ENCODE data around the gene KCNH6.

Gene KCNH6

GRCh38 chr17:63563339-63563738 lies 40.2 kb downstream of the KCNH6 start:
- Mint-ChIP-seq H3K27ac (no peak overlapping the region), H3K36me3 (ENCODE audit: low read depth) (no peaks in the 10 kb centered on the region), H3K27me3 (ENCODE audit: low read depth) (no peaks in the 10 kb centered on the region), H3K4me1 (ENCODE audit: low read depth) (peaks cover 14% of the 10 kb centered on the region), H3K4me3 (no peak overlapping the region), H3K9me3 (no peaks in the 10 kb centered on the region)

- H3K9me3 Mint-ChIP-seq: no peaks in the 10 kb centered on the region
- no peaks in the 10 kb centered on the region for H3K27me3 Mint-ChIP-seq (ENCODE audit: low read depth)
- no peak overlapping the region for H3K4me3 Mint-ChIP-seq
- H3K36me3 Mint-ChIP-seq (ENCODE audit: low read depth): no peaks in the 10 kb centered on the region
- H3K4me1 Mint-ChIP-seq (ENCODE audit: low read depth): peaks cover 16% of the 10 kb centered on the region
- H3K27ac Mint-ChIP-seq: no peak overlapping the region
Measured at GRCh38 chr17:63564562-63564961, 41.4 kb downstream of the KCNH6 start.

- Mint-ChIP-seq H3K9me3 (no peaks in the 10 kb centered on the region), H3K36me3 (ENCODE audit: low read depth) (no peaks in the 10 kb centered on the region), H3K27me3 (ENCODE audit: low read depth) (no peaks in the 10 kb centered on the region), H3K27ac (no peak overlapping the region), H3K4me1 (ENCODE audit: low read depth) (peaks cover 14% of the 10 kb centered on the region), H3K4me3 (no peak overlapping the region)
Measured at GRCh38 chr17:63567229-63567628, 44.1 kb downstream of the KCNH6 start.

- no peaks in the 10 kb centered on the region for H3K36me3 Mint-ChIP-seq (ENCODE audit: low read depth)
- no peak overlapping the region for H3K27ac Mint-ChIP-seq
- H3K4me1 Mint-ChIP-seq (ENCODE audit: low read depth): peaks cover 10% of the 10 kb centered on the region
- H3K27me3 Mint-ChIP-seq (ENCODE audit: low read depth): no peaks in the 10 kb centered on the region
- H3K4me3 Mint-ChIP-seq: no peak overlapping the region
- H3K9me3 Mint-ChIP-seq: no peaks in the 10 kb centered on the region
Measured at GRCh38 chr17:63568563-63568962, 45.4 kb downstream of the KCNH6 start.

- Mint-ChIP-seq H3K4me3 (no peak overlapping the region), H3K27me3 (ENCODE audit: low read depth) (no peaks in the 10 kb centered on the region), H3K36me3 (ENCODE audit: low read depth) (peaks cover 5% of the 10 kb centered on the region), H3K4me1 (ENCODE audit: low read depth) (peaks cover 10% of the 10 kb centered on the region), H3K27ac (no peak overlapping the region), H3K9me3 (no peaks in the 10 kb centered on the region)
Measured at GRCh38 chr17:63571632-63572310, 48.6 kb downstream of the KCNH6 start.

GRCh38 chr17:63573634-63574033 lies 50.5 kb downstream of the KCNH6 start:
- no peak overlapping the region for H3K4me3 Mint-ChIP-seq
- H3K36me3 Mint-ChIP-seq (ENCODE audit: low read depth): peaks cover 6% of the 10 kb centered on the region
- no peak overlapping the region for H3K27ac Mint-ChIP-seq
- no peaks in the 10 kb centered on the region for H3K9me3 Mint-ChIP-seq
- peaks cover 13% of the 10 kb centered on the region for H3K4me1 Mint-ChIP-seq (ENCODE audit: low read depth)
- no peaks in the 10 kb centered on the region for H3K27me3 Mint-ChIP-seq (ENCODE audit: low read depth)

GRCh38 chr17:63578027-63578768 lies 55.0 kb downstream of the KCNH6 start:
- H3K27ac Mint-ChIP-seq: peak overlapping the region; percentile 20

GRCh38 chr17:63578769-63579111 lies 55.6 kb downstream of the KCNH6 start:
- Mint-ChIP-seq H3K4me1 (ENCODE audit: low read depth) (peaks cover 11% of the 10 kb centered on the region), H3K36me3 (ENCODE audit: low read depth) (peaks cover 31% of the 10 kb centered on the region), H3K4me3 (no peak overlapping the region), H3K9me3 (no peaks in the 10 kb centered on the region), H3K27me3 (ENCODE audit: low read depth) (no peaks in the 10 kb centered on the region), H3K27ac (no peak overlapping the region)

More at GRCh38 chr17:63578027-63578768, 55.0 kb downstream of the KCNH6 start:
- no peaks in the 10 kb centered on the region for H3K27me3 Mint-ChIP-seq (ENCODE audit: low read depth)
- H3K9me3 Mint-ChIP-seq: no peaks in the 10 kb centered on the region
- H3K36me3 Mint-ChIP-seq (ENCODE audit: low read depth): peaks cover 28% of the 10 kb centered on the region
- no peak overlapping the region for H3K4me3 Mint-ChIP-seq
- peaks cover 12% of the 10 kb centered on the region for H3K4me1 Mint-ChIP-seq (ENCODE audit: low read depth)

- Mint-ChIP-seq H3K27ac (no peak overlapping the region), H3K36me3 (ENCODE audit: low read depth) (peaks cover 29% of the 10 kb centered on the region), H3K4me3 (no peak overlapping the region), H3K4me1 (ENCODE audit: low read depth) (peaks cover 9% of the 10 kb centered on the region), H3K9me3 (no peaks in the 10 kb centered on the region), H3K27me3 (ENCODE audit: low read depth) (no peaks in the 10 kb centered on the region)
Measured at GRCh38 chr17:63579633-63580032, 56.5 kb downstream of the KCNH6 start.

GRCh38 chr17:63587770-63588169 lies 64.6 kb downstream of the KCNH6 start:
- no peak overlapping the region for H3K4me3 Mint-ChIP-seq
- H3K27me3 Mint-ChIP-seq (ENCODE audit: low read depth): no peaks in the 10 kb centered on the region
- H3K9me3 Mint-ChIP-seq: no peaks in the 10 kb centered on the region
- H3K27ac Mint-ChIP-seq: no peak overlapping the region
- H3K4me1 Mint-ChIP-seq (ENCODE audit: low read depth): peaks cover 19% of the 10 kb centered on the region
- H3K36me3 Mint-ChIP-seq (ENCODE audit: low read depth): peaks cover 46% of the 10 kb centered on the region

GRCh38 chr17:63588797-63589196 lies 65.6 kb downstream of the KCNH6 start:
- Mint-ChIP-seq H3K36me3 (ENCODE audit: low read depth) (peaks cover 37% of the 10 kb centered on the region), H3K27ac (no peak overlapping the region), H3K4me1 (ENCODE audit: low read depth) (peaks cover 16% of the 10 kb centered on the region), H3K9me3 (no peaks in the 10 kb centered on the region), H3K27me3 (ENCODE audit: low read depth) (no peaks in the 10 kb centered on the region), H3K4me3 (no peak overlapping the region)

- H3K27me3 Mint-ChIP-seq (ENCODE audit: low read depth): no peaks in the 10 kb centered on the region
- no peaks in the 10 kb centered on the region for H3K9me3 Mint-ChIP-seq
- H3K27ac Mint-ChIP-seq: no peak overlapping the region
- H3K4me3 Mint-ChIP-seq: no peak overlapping the region
- peaks cover 39% of the 10 kb centered on the region for H3K36me3 Mint-ChIP-seq (ENCODE audit: low read depth)
- H3K4me1 Mint-ChIP-seq (ENCODE audit: low read depth): peaks cover 17% of the 10 kb centered on the region
Measured at GRCh38 chr17:63589646-63590045, 66.5 kb downstream of the KCNH6 start.

GRCh38 chr17:63592797-63593196 lies 69.6 kb downstream of the KCNH6 start:
- Mint-ChIP-seq H3K4me3 (no peak overlapping the region), H3K9me3 (no peaks in the 10 kb centered on the region), H3K27ac (no peak overlapping the region), H3K36me3 (ENCODE audit: low read depth) (peaks cover 28% of the 10 kb centered on the region), H3K27me3 (ENCODE audit: low read depth) (no peaks in the 10 kb centered on the region), H3K4me1 (ENCODE audit: low read depth) (peaks cover 9% of the 10 kb centered on the region)

- Mint-ChIP-seq H3K4me3 (no peak overlapping the region), H3K27ac (no peak overlapping the region), H3K4me1 (ENCODE audit: low read depth) (peaks cover 17% of the 10 kb centered on the region), H3K9me3 (no peaks in the 10 kb centered on the region), H3K36me3 (ENCODE audit: low read depth) (peaks cover 17% of the 10 kb centered on the region), H3K27me3 (ENCODE audit: low read depth) (no peaks in the 10 kb centered on the region)
Measured at GRCh38 chr17:63595132-63595531, 72.0 kb downstream of the KCNH6 start.
